ENCODE data around the gene STAC3.

Gene STAC3

GRCh38 chr12:57280211-57281062, 29.4 kb upstream of the STAC3 start (continued):
- TF ChIP-seq ZNF626 (tag by site-specific recombination; IDR thresholded peaks at IDR 0.05): no peak
- TF ChIP-seq CTCF (tag by site-specific recombination; IDR thresholded peaks at IDR 0.05): no peak
- TF ChIP-seq ZEB2 (tag by site-specific recombination; IDR thresholded peaks at IDR 0.05): no peak
- peak; percentile 93 for TF ChIP-seq ZBTB21 (tag by site-specific recombination; IDR thresholded peaks at IDR 0.05)
- TF ChIP-seq SP7 (tag by site-specific recombination; IDR thresholded peaks at IDR 0.05): peak; percentile 55
- TF ChIP-seq ZNF777 (tag by site-specific recombination; IDR thresholded peaks at IDR 0.05; ENCODE audit: borderline replicate concordance): no peak
- no peak for TF ChIP-seq ZNF26 (tag by site-specific recombination; IDR thresholded peaks at IDR 0.05)
- no peak for TF ChIP-seq PRDM2 (tag by site-specific recombination; IDR thresholded peaks at IDR 0.05; ENCODE audit: borderline replicate concordance)
- no peak for TF ChIP-seq BCL11A (tag by site-specific recombination; IDR thresholded peaks at IDR 0.05; ENCODE audit: low read depth)
- TF ChIP-seq EGR2 (tag by site-specific recombination; IDR thresholded peaks at IDR 0.05; ENCODE audit: low read depth): peak; percentile 86
- TF ChIP-seq ZNF549 (tag by site-specific recombination; IDR thresholded peaks at IDR 0.05): no peak
- no peak for TF ChIP-seq ZNF280C (tag by site-specific recombination; IDR thresholded peaks at IDR 0.05)
- TF ChIP-seq ZNF239 (tag by site-specific recombination; IDR thresholded peaks at IDR 0.05): no peak
- peak; percentile 91 for TF ChIP-seq ZNF629 (tag by site-specific recombination; IDR thresholded peaks at IDR 0.05)
- peak; percentile 15; the same call in 1 of the 2 replicates for TF ChIP-seq ZNF394 (tag by site-specific recombination; IDR thresholded peaks at IDR 0.05; ENCODE audit: borderline replicate concordance)
- TF ChIP-seq MEIS1 (CRISPR knock-in tag; IDR thresholded peaks at IDR 0.05; ENCODE audit: borderline replicate concordance): no peak
- TF ChIP-seq ZNF404 (tag by site-specific recombination; IDR thresholded peaks at IDR 0.05): no peak
- TF ChIP-seq ZNF701 (tag by site-specific recombination; IDR thresholded peaks at IDR 0.05): no peak
- TF ChIP-seq HOXD13 (CRISPR knock-in tag; IDR thresholded peaks at IDR 0.05; ENCODE audit: borderline replicate concordance): no peak
- TF ChIP-seq ZNF830 (tag by site-specific recombination; IDR thresholded peaks at IDR 0.05; ENCODE audit: low read depth): no peak
- no peak for TF ChIP-seq ZNF521 (tag by site-specific recombination; IDR thresholded peaks at IDR 0.05)
- TF ChIP-seq AEBP2 (tag by site-specific recombination; IDR thresholded peaks at IDR 0.05; ENCODE audit: borderline replicate concordance): no peak
- peak; percentile 72 for TF ChIP-seq ZNF366 (tag by site-specific recombination; conservative IDR thresholded peaks at IDR 0.05)
- TF ChIP-seq ZNF433 (tag by site-specific recombination; IDR thresholded peaks at IDR 0.05; ENCODE audit: low read depth): no peak
- TF ChIP-seq ZNF16 (tag by site-specific recombination; IDR thresholded peaks at IDR 0.05; ENCODE audit: low read depth): no peak
- TF ChIP-seq ZNF791 (tag by site-specific recombination; IDR thresholded peaks at IDR 0.05): no peak
- TF ChIP-seq ZNF335 (tag by site-specific recombination; conservative IDR thresholded peaks at IDR 0.05): 0 out of 2 replicates have a peak, but pooled peaks have one; percentile 18

All from HEK293 (cell line).